B cell (primary cell): ENCODE results near the gene ANKDD1A. TPM values are rescaled to one million over a fixed set of nuclear protein-coding genes. Genes with fewer than 3 reads are reported as not detected.

Experiments used
- ATAC-seq: fragments of 200-7000 bp; cut with Tn5 transposase; one replicate; pipeline ENCODE4 v1.10.0; 2021; ENCODE audit warnings: low read depth, mild to moderate bottlenecking, moderate number of reproducible peaks, moderate library complexity
- CTCF ChIA-PET: fragments of 350-600 bp; sonication (Branson Sonifier 250); formaldehyde crosslinking; loops from one replicate; lab custom pipeline; 2021; ENCODE audit warnings: antibody characterized with exemption, inconsistent platforms; lab: Charles Lee
- POLR2A ChIA-PET: fragments of 350-600 bp; sonication (Branson Sonifier 250); formaldehyde crosslinking; loops from one replicate; lab custom pipeline; 2021; ENCODE audit warnings: antibody characterized with exemption; lab: Charles Lee
- DNase-seq: peaks from one replicate; pipeline ENCODE4 v3.0.0; 2013
- H2AFZ ChIP-seq: 2 replicates; pipeline ENCODE4 v1.6.1; 2012; ENCODE audit warnings: mild to moderate bottlenecking, low read depth, low read length; ENCODE audit not compliant: insufficient read depth, poor library complexity, severe bottlenecking
- H3K27ac ChIP-seq, 2 donors: 1 replicate in 1 of 2; 2 replicates in 1 of 2; pipeline ENCODE4 v1.5.1; 2012 to 2013; ENCODE audit warnings: low read length in 2 of 2, mild to moderate bottlenecking in 2 of 2, moderate library complexity in 1 of 2
- H3K27me3 ChIP-seq, 4 experiments: fragments of 200-600 bp in 1 of 4; sonication (generic) in 1 of 4; replicated peaks in 1 of 4; 1 replicate in 2 of 4; 2 replicates in 2 of 4; pipeline versions ENCODE4 v1.6.1 to v1.7.0; 2013 to 2016; ENCODE audit warnings: low read length in 3 of 4, mild to moderate bottlenecking in 2 of 4, mixed read lengths in 1 of 4, moderate library complexity in 1 of 4; ENCODE audit not compliant: insufficient read depth in 4 of 4, control insufficient read depth in 3 of 4; ENCODE audit errors: control extremely low read depth in 1 of 4
- H3K36me3 ChIP-seq, 2 experiments: replicated peaks in 1 of 2; 1 replicate in 1 of 2; 2 replicates in 1 of 2; pipeline versions ENCODE4 v1.6.1 to v1.7.1; 2013; ENCODE audit warnings: low read length in 1 of 2; ENCODE audit not compliant: insufficient read depth in 2 of 2, control insufficient read depth in 1 of 2; ENCODE audit errors: control extremely low read depth in 1 of 2, extremely low read depth in 1 of 2
- H3K4me1 ChIP-seq, 2 donors: fragments of 200-600 bp in 1 of 2; sonication (generic) in 1 of 2; 1 replicate in 1 of 2; 2 replicates in 1 of 2; pipeline versions ENCODE4 v1.5.1 to v1.6.1; 2013 to 2017; ENCODE audit warnings: low read length in 2 of 2; ENCODE audit not compliant: control insufficient read depth in 2 of 2, insufficient read depth in 2 of 2
- H3K4me2 ChIP-seq: replicated peaks from 2 replicates; pipeline ENCODE3; 2012; ENCODE audit warnings: mild to moderate bottlenecking, low read depth, low read length; ENCODE audit not compliant: poor library complexity, severe bottlenecking
- H3K4me3 ChIP-seq, 5 experiments: fragments of 200-600 bp in 1 of 5; sonication (generic) in 1 of 5; 1 replicate in 3 of 5; 2 replicates in 2 of 5; pipeline versions ENCODE4 v1.5.1 to v1.7.0; 2011 to 2016; ENCODE audit warnings: low read length in 4 of 5, mild to moderate bottlenecking in 4 of 5, low read depth in 2 of 5, control low read depth in 1 of 5, moderate library complexity in 1 of 5; ENCODE audit not compliant: insufficient read depth in 1 of 5; ENCODE audit errors: control extremely low read depth in 1 of 5, extremely low read depth in 1 of 5
- H3K79me2 ChIP-seq: fragments of 200-600 bp; sonication (generic); one replicate; pipeline ENCODE4 v1.6.0; 2016; ENCODE audit warnings: low read length; ENCODE audit not compliant: control insufficient read depth, insufficient read depth
- H3K9ac ChIP-seq: fragments of 200-600 bp; sonication (generic); 2 replicates; pipeline ENCODE4 v1.6.1; 2017; ENCODE audit warnings: mild to moderate bottlenecking, low read length, moderate library complexity
- H3K9me3 ChIP-seq, 3 donors: one replicate each; pipeline versions ENCODE4 v1.6.1 to v1.7.1; 2013; ENCODE audit warnings: low read length in 2 of 3; ENCODE audit not compliant: control insufficient read depth in 2 of 3, insufficient read depth in 1 of 3; ENCODE audit errors: control extremely low read depth in 1 of 3
- H4K20me1 ChIP-seq: 2 replicates; pipeline ENCODE4 v1.6.0; 2012; ENCODE audit warnings: mild to moderate bottlenecking, low read length; ENCODE audit not compliant: insufficient read depth, control insufficient read depth, poor library complexity, severe bottlenecking
- H3K27ac Mint-ChIP-seq: one replicate; pipeline ENCODE4 v1.8.0; 2021; ENCODE audit warnings: mixed read lengths
- H3K27me3 Mint-ChIP-seq: one replicate; pipeline ENCODE4 v1.8.0; 2021; ENCODE audit warnings: mixed read lengths
- H3K4me1 Mint-ChIP-seq: one replicate; pipeline ENCODE4 v1.8.0; 2021; ENCODE audit warnings: mixed read lengths
- H3K4me3 Mint-ChIP-seq: one replicate; pipeline ENCODE4 v1.8.0; 2021; ENCODE audit warnings: mixed read lengths
- H3K9me3 Mint-ChIP-seq: one replicate; pipeline ENCODE4 v1.8.0; 2022; ENCODE audit warnings: mixed read lengths; ENCODE audit not compliant: insufficient read depth
- EZH2 ChIP-seq: IDR thresholded peaks from 2 replicates; pipeline ENCODE4 v1.6.1; 2012; ENCODE audit warnings: borderline replicate concordance, low read depth, mild to moderate bottlenecking, moderate library complexity, low read length; ENCODE audit not compliant: insufficient read depth, poor library complexity, severe bottlenecking
- WGBS: methylation state at CpG from one replicate; pipeline ENCODE4 v1.1.5; 2013; ENCODE audit warnings: missing lambda C conversion rate; ENCODE audit not compliant: insufficient coverage; 5-methylcytosine and 5-hydroxymethylcytosine counted together
- intact Hi-C: fragments of 100-400 bp; cut with micrococcal nuclease; formaldehyde crosslinking; loops from one replicate; pipeline ENCODE4 v1.10.0; 2022
- polyA plus RNA-seq: library from polyadenylated mRNA; depleted of rRNA; stranded (reverse); fragments of >200 nt; gene quantifications from 2 replicates; pipeline ENCODE4 v1.2.3, GENCODE V29; 2012
- total RNA-seq, 2 donors: library from RNA; stranded (reverse); fragments of 120-200 nt in 1 of 2; gene quantifications; 1 replicate in 1 of 2; 2 replicates in 1 of 2; pipeline versions ENCODE4 v1.2.3 to v1.2.4, GENCODE V29; 2013 to 2022
- TF ChIP-seq, protein P1 (sequence below): fragments of 200-600 bp; IDR thresholded peaks from one replicate; pipeline ENCODE4 v1.8.0; 2022; ENCODE audit warnings: antibody characterized with exemption, mild to moderate bottlenecking

ANKDD1A gene
- total and polyA plus RNA-seq, 2 donors (not counting 1 experiment from before 2014, with no cell fraction given): 2.6 to 2.7 TPM

DNA sequence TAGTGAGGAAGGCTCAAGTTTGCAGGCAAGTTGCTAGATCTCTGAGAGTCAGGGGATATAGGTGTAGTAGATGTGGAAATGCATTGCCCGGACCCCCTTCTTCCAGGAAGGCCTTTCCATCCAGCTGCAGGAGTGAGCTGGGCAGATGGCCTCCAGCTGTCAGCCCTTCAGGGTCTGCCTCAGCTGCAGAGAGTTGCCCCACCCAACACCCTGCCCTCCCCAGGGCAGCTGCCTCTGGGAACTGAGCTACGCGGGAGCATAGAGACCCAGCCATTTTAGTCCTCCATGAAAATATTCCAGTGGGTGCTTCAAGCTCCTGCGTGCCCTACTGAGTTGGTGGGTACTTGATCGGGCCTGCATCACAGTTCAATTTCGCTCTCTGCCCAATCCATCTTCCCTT lies 48.5 kb downstream of the ANKDD1A start:
- H3K4me1 Mint-ChIP-seq: peaks cover 3% of the 10 kb centered on the region
- no peak overlapping the region for H3K27ac Mint-ChIP-seq
- H2AFZ ChIP-seq: no peak overlapping the region
- H3K9ac ChIP-seq: no peak overlapping the region
- POLR2A ChIA-PET: no interaction called here
- H3K4me2 ChIP-seq: no peak overlapping the region
- H3K4me1 ChIP-seq: no peaks in the 10 kb centered on the region
- no peaks in the 10 kb centered on the region for H4K20me1 ChIP-seq
- ATAC-seq: no peak
- CTCF ChIA-PET: no interaction called here
- H3K27me3 ChIP-seq: no peaks in the 10 kb centered on the region
- no peak overlapping the region for H3K4me3 Mint-ChIP-seq
- intact Hi-C loops: no loop called here
- no peaks in the 10 kb centered on the region for H3K9me3 Mint-ChIP-seq
- no peaks in the 10 kb centered on the region for H3K79me2 ChIP-seq
- H3K9me3 ChIP-seq: peaks cover 0 to 3% (median 0%) of the 10 kb centered on the region in 3 donors
- no peak for DNase-seq
- H3K27me3 Mint-ChIP-seq: no peaks in the 10 kb centered on the region
- no peak overlapping the region for H3K27ac ChIP-seq
- H3K4me3 ChIP-seq: no peak overlapping the region
- TF ChIP-seq, protein P1, sequence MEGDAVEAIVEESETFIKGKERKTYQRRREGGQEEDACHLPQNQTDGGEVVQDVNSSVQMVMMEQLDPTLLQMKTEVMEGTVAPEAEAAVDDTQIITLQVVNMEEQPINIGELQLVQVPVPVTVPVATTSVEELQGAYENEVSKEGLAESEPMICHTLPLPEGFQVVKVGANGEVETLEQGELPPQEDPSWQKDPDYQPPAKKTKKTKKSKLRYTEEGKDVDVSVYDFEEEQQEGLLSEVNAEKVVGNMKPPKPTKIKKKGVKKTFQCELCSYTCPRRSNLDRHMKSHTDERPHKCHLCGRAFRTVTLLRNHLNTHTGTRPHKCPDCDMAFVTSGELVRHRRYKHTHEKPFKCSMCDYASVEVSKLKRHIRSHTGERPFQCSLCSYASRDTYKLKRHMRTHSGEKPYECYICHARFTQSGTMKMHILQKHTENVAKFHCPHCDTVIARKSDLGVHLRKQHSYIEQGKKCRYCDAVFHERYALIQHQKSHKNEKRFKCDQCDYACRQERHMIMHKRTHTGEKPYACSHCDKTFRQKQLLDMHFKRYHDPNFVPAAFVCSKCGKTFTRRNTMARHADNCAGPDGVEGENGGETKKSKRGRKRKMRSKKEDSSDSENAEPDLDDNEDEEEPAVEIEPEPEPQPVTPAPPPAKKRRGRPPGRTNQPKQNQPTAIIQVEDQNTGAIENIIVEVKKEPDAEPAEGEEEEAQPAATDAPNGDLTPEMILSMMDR: no peak
- TF ChIP-seq EZH2: no peak
- 100% methylated on average over 3 of the region's 6 CpGs for WGBS
- peaks cover 14 to 75% of the 10 kb centered on the region in 2 experiments for H3K36me3 ChIP-seq

DNA sequence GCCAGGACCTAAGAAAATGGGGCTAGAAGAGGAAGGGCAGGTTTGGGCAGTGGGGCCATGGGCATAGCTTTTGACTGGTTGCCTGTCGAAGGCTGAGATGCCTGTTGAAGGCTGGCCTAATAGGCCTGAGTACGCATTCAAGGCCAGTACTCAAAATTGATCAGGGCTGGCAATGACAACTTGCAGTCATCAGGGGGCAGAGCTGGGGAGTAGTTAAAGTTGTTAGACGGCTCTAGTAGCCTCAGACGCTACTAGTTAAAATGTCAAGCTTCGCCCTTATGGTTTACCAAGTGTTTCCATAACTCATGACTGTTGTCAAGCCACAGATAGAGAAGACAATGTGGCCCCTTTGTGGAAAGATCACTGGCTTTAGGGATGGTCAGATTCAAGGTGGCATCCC lies 49.3 kb downstream of the ANKDD1A start:
- CTCF ChIA-PET: interaction anchor here (1.2 kb wide), 1 partner anchor 10 kb away, joined by 3 read pairs; no protein-coding TSS in a partner anchor
- POLR2A ChIA-PET: no interaction called here
- H3K36me3 ChIP-seq: peaks cover 13 to 69% of the 10 kb centered on the region in 2 experiments
- Mint-ChIP-seq H3K4me1 (no peaks in the 10 kb centered on the region), H3K9me3 (no peaks in the 10 kb centered on the region), H3K27ac (no peak overlapping the region), H3K4me3 (no peak overlapping the region), H3K27me3 (no peaks in the 10 kb centered on the region)
- H3K27me3 ChIP-seq: no peaks in the 10 kb centered on the region
- no peak overlapping the region for H2AFZ ChIP-seq
- no peak overlapping the region for H3K27ac ChIP-seq
- H3K9ac ChIP-seq: no peak overlapping the region
- ATAC-seq: no peak
- WGBS: 100% methylated on average over 2 of the region's 5 CpGs
- H3K4me3 ChIP-seq: no peak overlapping the region
- intact Hi-C loops: no loop called here
- TF ChIP-seq EZH2: no peak
- TF ChIP-seq, protein P1: no peak
- no peak overlapping the region for H3K4me2 ChIP-seq
- no peak for DNase-seq
- H3K9me3 ChIP-seq: no peaks in the 10 kb centered on the region
- no peaks in the 10 kb centered on the region for H4K20me1 ChIP-seq
- H3K79me2 ChIP-seq: no peaks in the 10 kb centered on the region
- no peaks in the 10 kb centered on the region for H3K4me1 ChIP-seq
